Measurements from ENCODE around the gene TCF20.

DNA sequence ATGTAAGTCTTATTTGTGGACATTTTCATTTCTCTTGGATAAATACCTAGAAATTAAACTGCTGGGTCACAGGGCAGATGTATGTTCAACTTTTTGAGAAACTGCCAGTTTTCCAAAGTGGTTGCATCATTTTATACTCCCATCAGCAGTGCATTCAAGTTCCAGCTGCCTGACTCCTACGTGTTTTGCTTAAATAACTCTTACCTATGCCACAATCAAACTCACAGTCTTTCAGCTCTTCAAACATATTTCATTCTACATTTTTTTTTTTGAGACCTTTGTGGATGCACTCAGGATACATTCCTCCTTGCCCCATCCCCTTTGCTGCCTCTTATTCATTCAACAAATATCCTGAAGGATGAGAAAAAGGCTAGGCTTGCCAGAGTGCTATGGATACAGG is 9.2 kb downstream of the TCF20 start:
- TF ChIP-seq, protein P1, sequence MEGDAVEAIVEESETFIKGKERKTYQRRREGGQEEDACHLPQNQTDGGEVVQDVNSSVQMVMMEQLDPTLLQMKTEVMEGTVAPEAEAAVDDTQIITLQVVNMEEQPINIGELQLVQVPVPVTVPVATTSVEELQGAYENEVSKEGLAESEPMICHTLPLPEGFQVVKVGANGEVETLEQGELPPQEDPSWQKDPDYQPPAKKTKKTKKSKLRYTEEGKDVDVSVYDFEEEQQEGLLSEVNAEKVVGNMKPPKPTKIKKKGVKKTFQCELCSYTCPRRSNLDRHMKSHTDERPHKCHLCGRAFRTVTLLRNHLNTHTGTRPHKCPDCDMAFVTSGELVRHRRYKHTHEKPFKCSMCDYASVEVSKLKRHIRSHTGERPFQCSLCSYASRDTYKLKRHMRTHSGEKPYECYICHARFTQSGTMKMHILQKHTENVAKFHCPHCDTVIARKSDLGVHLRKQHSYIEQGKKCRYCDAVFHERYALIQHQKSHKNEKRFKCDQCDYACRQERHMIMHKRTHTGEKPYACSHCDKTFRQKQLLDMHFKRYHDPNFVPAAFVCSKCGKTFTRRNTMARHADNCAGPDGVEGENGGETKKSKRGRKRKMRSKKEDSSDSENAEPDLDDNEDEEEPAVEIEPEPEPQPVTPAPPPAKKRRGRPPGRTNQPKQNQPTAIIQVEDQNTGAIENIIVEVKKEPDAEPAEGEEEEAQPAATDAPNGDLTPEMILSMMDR (IDR thresholded peaks at IDR 0.05): no peak
- TF ChIP-seq EZH2 (IDR thresholded peaks at IDR 0.05): no peak
- no peak for TF ChIP-seq EZH2phosphoT487 (IDR thresholded peaks at IDR 0.05)

All from neural progenitor cell (in vitro differentiated cells).